ENCODE results near the gene SMLR1. TPM values are rescaled to one million over a fixed set of nuclear protein-coding genes. Genes with fewer than 3 reads are reported as not detected.

Gene SMLR1
- total RNA-seq, 1 experiment from 2014 or later = not detected

- in situ Hi-C loops (cut with HindIII; ENCODE audit: low pct_unique_long_range_greater_than_20kb, low sequenced_read_pairs) = loop anchor here (25.0 kb wide), 1 partner anchor 692 kb away; the partner anchor contains the start of gene ARG1
- DNase-seq (ENCODE audit: low read depth) = no peak
Measured at GRCh38 chr6:130870179-130870880, 43.1 kb downstream of the SMLR1 start.

DNA sequence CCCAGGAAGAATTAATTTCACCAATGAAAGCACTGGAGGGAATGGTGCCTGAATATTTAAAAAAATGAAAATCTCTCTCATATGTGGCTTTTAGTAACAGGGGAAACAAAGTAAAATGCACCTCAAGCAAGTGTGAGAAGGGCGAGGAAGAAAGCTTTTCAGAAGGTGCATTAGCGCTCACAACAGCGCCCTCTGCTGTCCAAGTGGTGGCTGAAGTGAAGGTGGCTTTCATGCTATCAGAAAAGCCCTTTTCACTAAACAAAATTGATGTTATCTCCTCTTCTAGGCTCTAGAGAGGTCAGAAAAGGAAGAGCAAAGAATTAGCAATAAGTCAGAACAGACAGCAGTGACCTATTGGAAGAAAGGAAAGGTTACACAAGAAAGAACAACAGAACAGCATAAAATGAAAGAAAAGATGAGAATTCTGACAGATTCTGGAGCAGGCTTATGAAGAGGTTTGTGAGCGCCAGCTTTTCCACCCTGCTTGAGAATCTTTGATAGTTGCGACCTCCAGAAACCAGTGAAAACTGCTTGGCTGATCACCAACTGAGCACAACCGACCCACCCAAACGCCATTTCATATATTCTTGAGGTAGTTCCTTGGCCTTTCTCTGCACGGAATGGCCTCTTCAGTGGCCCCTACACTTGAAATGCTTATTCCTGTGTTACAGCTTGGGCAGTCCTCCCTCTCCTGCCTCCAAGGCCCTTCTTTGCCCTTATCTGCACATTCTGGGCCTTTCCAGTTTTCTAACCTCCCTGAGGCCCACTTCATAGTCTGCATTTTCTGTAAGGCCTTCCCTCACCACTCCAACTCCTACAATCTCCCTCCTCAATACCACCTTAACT, 45.3 kb downstream of the SMLR1 start:
- in situ Hi-C loops (cut with HindIII; ENCODE audit: low pct_unique_long_range_greater_than_20kb, low sequenced_read_pairs) = loop anchor here (25.0 kb wide), 1 partner anchor 690 kb away; the partner anchor contains the start of gene ARG1
- peak; percentile 32 for DNase-seq (ENCODE audit: low read depth)

GRCh38 chr6:130873746-130874145, 46.5 kb downstream of the SMLR1 start:
- in situ Hi-C loops (cut with HindIII; ENCODE audit: low pct_unique_long_range_greater_than_20kb, low sequenced_read_pairs) = loop anchor here (25.0 kb wide), 1 partner anchor 689 kb away; the partner anchor contains the start of gene ARG1
- no peak for DNase-seq (ENCODE audit: low read depth)

DNA sequence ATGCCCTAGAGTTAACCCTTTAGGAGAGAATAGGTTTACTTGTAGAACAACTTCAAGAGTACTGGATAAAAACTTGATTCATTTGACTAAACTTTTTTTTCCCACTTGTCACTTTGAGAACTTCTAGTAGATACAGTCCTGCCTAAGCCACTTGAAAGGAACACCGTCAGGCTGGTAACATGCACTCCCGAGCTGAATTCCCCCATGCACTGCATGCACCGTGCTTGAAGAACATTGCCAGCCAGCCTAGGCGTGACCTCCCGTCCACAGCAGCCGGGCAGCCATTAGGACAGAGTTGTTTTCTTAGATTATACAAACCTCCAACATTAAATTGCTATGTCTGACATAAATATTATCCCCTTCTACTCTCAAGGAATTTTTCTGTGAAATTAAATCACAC, 52.6 kb downstream of the SMLR1 start:
- in situ Hi-C loops (cut with HindIII; ENCODE audit: low pct_unique_long_range_greater_than_20kb, low sequenced_read_pairs) = no loop called here
- no peak for DNase-seq (ENCODE audit: low read depth)

DNA sequence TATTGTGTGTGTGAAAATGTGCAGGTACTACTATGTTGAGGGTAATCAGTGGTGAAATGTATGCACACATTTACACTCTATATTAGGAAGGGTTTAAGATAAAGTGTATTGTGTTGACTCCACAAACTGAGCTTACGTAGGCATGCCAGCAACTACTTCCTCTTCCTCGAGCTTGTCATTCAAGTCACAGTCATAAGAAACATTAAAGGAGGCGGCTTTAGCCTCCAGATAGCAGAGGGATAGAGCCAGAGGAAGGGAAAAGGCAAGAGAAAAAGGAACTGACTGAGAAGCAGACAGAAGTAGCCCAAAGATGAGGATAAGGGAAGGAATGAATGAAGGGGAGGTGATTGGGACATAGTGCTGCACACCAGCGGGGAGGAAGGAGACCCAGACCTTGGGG, 55.2 kb downstream of the SMLR1 start:
- in situ Hi-C loops (cut with HindIII; ENCODE audit: low pct_unique_long_range_greater_than_20kb, low sequenced_read_pairs) = no loop called here
- DNase-seq (ENCODE audit: low read depth) = no peak

DNA sequence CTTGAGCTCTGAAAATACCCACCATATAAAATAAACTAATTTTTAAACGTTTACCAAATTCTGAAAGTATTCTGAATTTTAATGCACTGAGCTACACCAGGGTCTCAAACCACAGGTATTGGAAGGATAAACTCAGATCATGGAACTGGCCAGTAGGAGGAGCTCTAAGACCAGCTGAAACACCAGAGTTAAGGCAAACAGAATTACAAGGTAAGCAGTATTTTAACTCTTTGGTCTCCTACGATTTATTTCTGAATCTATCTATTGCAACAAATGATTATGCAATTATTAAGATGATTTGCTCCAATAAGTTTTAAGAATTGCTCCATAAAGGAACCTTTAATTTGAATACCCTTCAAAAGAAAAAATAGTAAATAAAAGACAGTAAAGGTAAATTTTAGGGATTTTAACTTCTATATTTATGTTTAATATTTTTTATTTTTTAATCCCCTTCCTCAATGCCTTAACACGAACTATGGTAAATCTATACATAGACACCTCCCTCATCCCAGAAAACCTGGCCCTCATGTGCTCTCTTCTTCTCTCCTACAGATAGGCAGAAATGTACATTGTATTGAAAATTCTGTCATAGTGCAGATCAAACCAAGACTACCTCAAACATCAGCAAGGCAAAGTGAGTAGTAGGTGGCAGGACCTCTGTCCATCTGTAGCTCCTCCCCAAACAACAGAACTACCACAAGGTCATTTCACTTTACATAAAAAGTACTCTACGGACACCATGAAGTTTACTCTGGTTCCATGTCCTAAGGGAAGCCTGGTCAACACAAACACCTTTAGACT, 58.4 kb downstream of the SMLR1 start:
- in situ Hi-C loops (cut with HindIII; ENCODE audit: low pct_unique_long_range_greater_than_20kb, low sequenced_read_pairs) = no loop called here
- DNase-seq (ENCODE audit: low read depth) = peak; percentile 41

Other genes with a start within 250 kb of the SMLR1 start
- gene EPB41L2, start 235.8 kb downstream of the SMLR1 start, total RNA-seq (2014; rRNA removed; shearing (Covaris generic); ENCODE audit: low replicate concordance) = 37.9 and 66.1 TPM in 2 replicates